ENCODE measurements around the gene BRIP1. TPM values are rescaled to one million over a fixed set of nuclear protein-coding genes. Genes with fewer than 3 reads are reported as not detected.

Gene BRIP1
- total and polyA plus RNA-seq, 8 donors: 0.31 to 10.8 (median 0.89) TPM; not detected in 1

- Histone ChIP-seq H3K9me3 (no peaks in the 10 kb centered on the region), H3K27me3 (no peaks in the 10 kb centered on the region), H3K36me3 (no peaks in the 10 kb centered on the region), H3K4me3 (no peak overlapping the region), H3K4me1 (no peaks in the 10 kb centered on the region), H3K27ac (no peak overlapping the region)
- intact Hi-C loops (cut with DNase I; ENCODE audit: low total_unique reads): no loop called here
- TF ChIP-seq POLR2A (IDR thresholded peaks at IDR 0.05) (no peak), CTCF (IDR thresholded peaks at IDR 0.05) (no peak), POLR2AphosphoS5 (IDR thresholded peaks at IDR 0.05) (no peak), EP300 (IDR thresholded peaks at IDR 0.05) (no peak)
- no peak for DNase-seq
- 92 to 97% (median 95%) methylated on average over 4 of the region's 4 CpGs for WGBS, 5 donors
These were observed 152.8 kb downstream of the BRIP1 start for GRCh38 chr17:61710546-61710945.

- H3K9me3 ChIP-seq: no peaks in the 10 kb centered on the region
- WGBS, 5 donors: 92 to 100% (median 95%) methylated on average over 1 of the region's 1 CpG
- no peaks in the 10 kb centered on the region for H3K27me3 ChIP-seq
- TF ChIP-seq CTCF (IDR thresholded peaks at IDR 0.05) (no peak), POLR2AphosphoS5 (IDR thresholded peaks at IDR 0.05) (no peak), EP300 (IDR thresholded peaks at IDR 0.05) (no peak), POLR2A (IDR thresholded peaks at IDR 0.05) (no peak)
- H3K36me3 ChIP-seq: no peaks in the 10 kb centered on the region
- H3K4me1 ChIP-seq: no peaks in the 10 kb centered on the region
- intact Hi-C loops (cut with DNase I; ENCODE audit: low total_unique reads): no loop called here
- no peak overlapping the region for H3K4me3 ChIP-seq
- H3K27ac ChIP-seq: no peak overlapping the region
- no peak for DNase-seq
These were observed 153.8 kb downstream of the BRIP1 start for GRCh38 chr17:61709567-61709966.

DNA sequence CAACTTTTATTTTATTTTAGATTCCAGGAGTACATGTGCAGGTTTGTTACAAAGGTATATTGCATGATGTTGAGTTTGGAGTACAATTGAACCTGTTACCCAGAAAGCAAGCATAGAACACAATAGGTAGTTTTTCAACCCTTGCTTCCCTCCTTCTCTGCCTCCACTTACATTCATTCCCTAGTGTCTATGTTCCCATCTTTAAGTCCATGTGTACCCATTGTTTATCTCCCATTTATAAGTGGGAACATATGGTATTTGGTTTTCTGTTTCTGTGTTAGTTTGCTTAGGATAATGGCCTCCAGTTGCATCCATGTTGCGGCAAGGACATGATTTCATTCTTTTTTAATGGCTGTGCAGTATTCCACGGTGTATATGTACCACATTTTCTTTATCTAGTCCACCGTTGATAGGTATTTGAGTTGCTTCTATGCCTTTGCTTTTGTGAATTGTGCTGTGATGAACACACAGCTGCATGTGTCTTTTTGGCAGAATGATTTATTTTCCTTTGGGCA lies 158.3 kb downstream of the BRIP1 start:
- peaks cover 9 to 32% (median 24%) of the 10 kb centered on the region in 4 donors for H3K9me3 ChIP-seq
- H3K4me1 ChIP-seq: no peaks in the 10 kb centered on the region
- intact Hi-C loops (cut with DNase I; ENCODE audit: low total_unique reads): no loop called here
- no peak overlapping the region for H3K4me3 ChIP-seq
- H3K27ac ChIP-seq: no peak overlapping the region
- TF ChIP-seq CTCF (IDR thresholded peaks at IDR 0.05) (no peak), EP300 (IDR thresholded peaks at IDR 0.05) (no peak), POLR2AphosphoS5 (IDR thresholded peaks at IDR 0.05) (no peak), POLR2A (IDR thresholded peaks at IDR 0.05) (no peak)
- no peaks in the 10 kb centered on the region for H3K36me3 ChIP-seq
- DNase-seq: no peak
- H3K27me3 ChIP-seq: no peaks in the 10 kb centered on the region
- 95 to 99% (median 97%) methylated on average over 3 of the region's 3 CpGs for WGBS, 5 donors

DNA sequence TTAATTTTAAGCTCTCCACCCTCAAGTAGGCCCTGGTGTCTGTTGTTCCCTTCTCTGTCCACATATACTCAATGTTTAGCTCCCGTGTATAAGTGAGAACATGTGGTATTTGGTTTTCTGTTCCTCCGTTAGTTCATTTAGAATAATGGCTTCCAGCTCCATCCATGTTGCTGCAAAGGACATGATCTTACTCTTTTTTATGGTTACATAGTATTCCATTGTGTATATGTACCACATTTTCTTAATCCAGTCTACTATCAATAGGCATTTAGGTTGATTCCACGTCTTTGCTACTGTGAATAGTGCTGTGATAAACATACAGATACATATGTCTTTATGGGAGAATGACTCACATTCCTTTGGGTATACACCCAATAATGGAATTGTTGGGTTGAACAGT lies 160.9 kb downstream of the BRIP1 start:
- H3K4me3 ChIP-seq: no peak overlapping the region
- peaks cover 9 to 54% (median 48%) of the 10 kb centered on the region in 4 donors for H3K9me3 ChIP-seq
- no peaks in the 10 kb centered on the region for H3K4me1 ChIP-seq
- no peak overlapping the region for H3K27ac ChIP-seq
- intact Hi-C loops (cut with DNase I; ENCODE audit: low total_unique reads): no loop called here
- no peak for DNase-seq
- WGBS, 5 donors: 95 to 98% (median 98%) methylated on average over 3 of the region's 3 CpGs
- TF ChIP-seq POLR2A (IDR thresholded peaks at IDR 0.05) (no peak), POLR2AphosphoS5 (IDR thresholded peaks at IDR 0.05) (no peak), EP300 (IDR thresholded peaks at IDR 0.05) (no peak), CTCF (IDR thresholded peaks at IDR 0.05) (no peak)
- no peaks in the 10 kb centered on the region for H3K27me3 ChIP-seq
- no peaks in the 10 kb centered on the region for H3K36me3 ChIP-seq

Measured in stomach (tissue), 9 donors.